ENCODE results near the gene PPM1M. TPM values are rescaled to one million over a fixed set of nuclear protein-coding genes. Genes with fewer than 3 reads are reported as not detected.

PPM1M gene
- total RNA-seq, 1 donor from 2014 or later, result 53.4 TPM

DNA sequence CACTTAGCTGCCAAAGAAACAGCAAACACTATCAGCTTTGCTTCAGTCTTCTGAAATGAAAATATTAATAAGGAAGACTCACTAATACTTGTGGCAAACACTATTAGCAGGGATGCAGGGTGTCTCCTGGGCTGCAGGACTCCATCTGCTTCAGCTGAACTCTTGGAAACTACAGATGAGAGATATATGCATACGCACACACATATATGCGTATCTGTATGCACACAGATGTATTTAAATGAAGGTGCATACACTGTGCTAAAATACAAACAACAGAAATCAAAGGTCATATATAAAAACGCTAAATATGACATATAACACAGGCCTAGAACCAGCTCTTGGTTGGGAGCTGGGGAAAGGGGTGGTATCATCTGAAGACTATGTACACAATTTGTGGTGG is 10.6 kb downstream of the PPM1M start:
- TF ChIP-seq CTCF (IDR thresholded peaks at IDR 0.05), result no peak
- H3K27me3 ChIP-seq (ENCODE audit: low read depth), result no peaks in the 10 kb centered on the region
- H3K4me3 ChIP-seq, result no peak overlapping the region
- H3K36me3 ChIP-seq, result peaks cover 93% of the 10 kb centered on the region
- H3K9me3 ChIP-seq, result no peaks in the 10 kb centered on the region
- H3K4me1 ChIP-seq, result peaks cover 21% of the 10 kb centered on the region
- intact Hi-C loops (cut with DNase I), result no loop called here
- ATAC-seq, result no peak
- H3K27ac ChIP-seq, result no peak overlapping the region
- DNase-seq, result no peak

DNA sequence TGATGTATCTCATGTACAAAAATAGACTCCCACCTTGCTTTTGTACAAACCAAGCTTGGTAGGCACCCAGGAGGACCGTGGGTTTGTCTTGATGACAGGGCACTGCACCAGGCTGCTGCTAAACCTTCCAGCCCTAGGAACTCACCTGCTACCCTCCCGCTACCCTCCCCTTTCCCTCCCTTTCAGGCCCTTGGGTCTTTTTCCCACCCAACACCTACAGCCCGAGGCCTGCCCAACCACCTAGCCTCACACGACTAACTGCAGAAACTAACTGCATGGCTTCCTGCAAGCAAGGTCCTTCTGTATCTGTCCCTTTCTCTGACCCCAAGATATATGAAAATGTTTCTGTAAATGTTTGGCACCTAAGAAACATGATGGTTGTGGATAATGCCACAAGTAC is 11.1 kb downstream of the PPM1M start:
- DNase-seq (no peak), ATAC-seq (no peak)
- peaks cover 94% of the 10 kb centered on the region for H3K36me3 ChIP-seq
- H3K4me1 ChIP-seq, result peaks cover 21% of the 10 kb centered on the region
- TF ChIP-seq CTCF (IDR thresholded peaks at IDR 0.05), result no peak
- intact Hi-C loops (cut with DNase I), result no loop called here
- H3K27ac ChIP-seq, result no peak overlapping the region
- no peaks in the 10 kb centered on the region for H3K27me3 ChIP-seq (ENCODE audit: low read depth)
- no peak overlapping the region for H3K4me3 ChIP-seq
- no peaks in the 10 kb centered on the region for H3K9me3 ChIP-seq

DNA sequence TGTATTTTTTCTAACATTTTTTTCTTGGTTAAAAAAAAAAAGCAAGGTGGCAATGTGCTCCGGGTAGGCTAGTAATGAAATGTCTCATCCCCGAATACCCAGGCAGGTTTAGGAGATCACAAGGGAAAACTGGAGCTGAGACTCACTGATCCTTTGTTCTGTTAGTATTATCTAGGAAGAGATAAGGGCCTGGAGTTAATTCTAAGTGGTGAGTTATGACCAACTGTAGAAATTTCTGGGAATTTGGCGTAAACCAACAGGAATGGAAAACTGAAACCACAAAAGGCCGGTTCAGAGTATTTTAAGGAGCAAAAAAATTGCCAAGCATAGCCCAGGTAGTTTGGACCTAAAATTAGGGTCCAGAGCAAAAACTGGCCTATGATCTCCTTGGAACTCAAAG is 12.4 kb downstream of the PPM1M start:
- H3K27me3 ChIP-seq (ENCODE audit: low read depth), result no peaks in the 10 kb centered on the region
- intact Hi-C loops (cut with DNase I), result no loop called here
- no peak overlapping the region for H3K27ac ChIP-seq
- H3K4me3 ChIP-seq, result no peak overlapping the region
- peaks cover 18% of the 10 kb centered on the region for H3K4me1 ChIP-seq
- ATAC-seq, result no peak
- peaks cover 100% of the 10 kb centered on the region for H3K36me3 ChIP-seq
- H3K9me3 ChIP-seq, result no peaks in the 10 kb centered on the region
- TF ChIP-seq CTCF (IDR thresholded peaks at IDR 0.05), result no peak
- no peak for DNase-seq

- ATAC-seq (no peak), DNase-seq (no peak)
- H3K36me3 ChIP-seq, result peaks cover 100% of the 10 kb centered on the region
- peaks cover 12% of the 10 kb centered on the region for H3K4me1 ChIP-seq
- no peaks in the 10 kb centered on the region for H3K27me3 ChIP-seq (ENCODE audit: low read depth)
- intact Hi-C loops (cut with DNase I), result no loop called here
- H3K9me3 ChIP-seq, result no peaks in the 10 kb centered on the region
- H3K27ac ChIP-seq, result no peak overlapping the region
- H3K4me3 ChIP-seq, result no peak overlapping the region
- no peak for TF ChIP-seq CTCF (IDR thresholded peaks at IDR 0.05)
Observed at GRCh38 chr3:52259035-52259434, 13.5 kb downstream of the PPM1M start.

- no peak for TF ChIP-seq CTCF (IDR thresholded peaks at IDR 0.05)
- no peak overlapping the region for H3K27ac ChIP-seq
- H3K4me1 ChIP-seq, result peaks cover 8% of the 10 kb centered on the region
- no peak overlapping the region for H3K4me3 ChIP-seq
- H3K9me3 ChIP-seq, result no peaks in the 10 kb centered on the region
- no peak for ATAC-seq
- peaks cover 100% of the 10 kb centered on the region for H3K36me3 ChIP-seq
- H3K27me3 ChIP-seq (ENCODE audit: low read depth), result no peaks in the 10 kb centered on the region
- intact Hi-C loops (cut with DNase I), result no loop called here
- DNase-seq, result no peak
Observed at GRCh38 chr3:52259448-52259847, 13.9 kb downstream of the PPM1M start.

DNA sequence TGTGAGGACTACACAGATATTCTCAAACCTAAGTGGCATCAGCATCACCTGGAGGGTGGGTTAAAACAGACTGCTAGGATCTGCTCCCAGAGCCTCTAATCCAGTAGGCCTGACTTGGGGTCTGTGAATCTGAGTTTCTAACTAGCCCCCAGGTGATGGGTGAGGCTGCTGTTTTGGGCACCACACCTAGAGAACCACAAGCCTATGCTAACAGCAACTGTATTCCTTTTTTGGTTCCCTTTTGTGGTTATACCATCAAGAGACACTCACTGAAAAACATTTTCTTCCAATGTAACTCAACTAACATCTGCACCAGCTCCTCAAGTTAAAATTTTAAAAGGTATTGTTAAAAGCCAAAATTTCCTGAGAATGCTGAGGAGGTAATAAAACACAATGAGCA is 16.9 kb downstream of the PPM1M start:
- H3K4me1 ChIP-seq, result peaks cover 12% of the 10 kb centered on the region
- DNase-seq (no peak), ATAC-seq (no peak)
- H3K36me3 ChIP-seq, result peaks cover 100% of the 10 kb centered on the region
- intact Hi-C loops (cut with DNase I), result no loop called here
- H3K4me3 ChIP-seq, result no peak overlapping the region
- H3K27ac ChIP-seq, result no peak overlapping the region
- no peaks in the 10 kb centered on the region for H3K27me3 ChIP-seq (ENCODE audit: low read depth)
- H3K9me3 ChIP-seq, result no peaks in the 10 kb centered on the region
- TF ChIP-seq CTCF (IDR thresholded peaks at IDR 0.05), result no peak

Measured in lower lobe of right lung (tissue), 2 donors.